OCI-LY7 (cell line): ENCODE measurements around the gene HOXC11. TPM values are rescaled to one million over a fixed set of nuclear protein-coding genes. Genes with fewer than 3 reads are reported as not detected.

Experiments
- BruUV-seq: library from RNA; stranded (reverse); fragments of 400-500 nt; replicated peaks from 2 replicates; lab custom pipeline; 2021; lab: Mats Ljungman, UMichigan
- CTCF ChIA-PET: fragments of 300-600 bp; sonication (Branson Sonifier 250); formaldehyde crosslinking; loops from one replicate; lab custom pipeline; 2022; ENCODE audit warnings: antibody characterized with exemption; ENCODE audit not compliant: unreplicated experiment; lab: Charles Lee
- POLR2A ChIA-PET: fragments of 300-600 bp; sonication (Branson Sonifier 250); formaldehyde crosslinking; loops from one replicate; lab custom pipeline; 2022; ENCODE audit warnings: antibody characterized with exemption; lab: Charles Lee
- DNase-seq: peaks from one replicate; pipeline ENCODE4 v3.0.0-alpha.2; 2015; ENCODE audit warnings: low spot score
- H2AFZ ChIP-seq: fragments of 200-600 bp; sonication (generic), shearing (Covaris generic); 2 replicates; pipeline ENCODE4 v1.6.1; 2014; ENCODE audit warnings: mild to moderate bottlenecking, antibody characterized with exemption, low read length, moderate library complexity
- H3K27ac ChIP-seq: fragments of 200-600 bp; sonication (generic); 2 replicates; pipeline ENCODE4 v1.5.1; 2014; ENCODE audit warnings: mixed run types, low read depth, mild to moderate bottlenecking, moderate library complexity, low read length, inconsistent platforms; ENCODE audit not compliant: poor library complexity, severe bottlenecking
- H3K36me3 ChIP-seq: fragments of 200-600 bp; sonication (generic); 2 replicates; pipeline ENCODE4 v1.6.1; 2014; ENCODE audit warnings: mild to moderate bottlenecking, antibody characterized with exemption, low read length, moderate library complexity, mixed read lengths; ENCODE audit not compliant: insufficient read depth
- H3K4me1 ChIP-seq: fragments of 200-600 bp; sonication (generic); 2 replicates; pipeline ENCODE4 v1.5.1; 2014; ENCODE audit warnings: mild to moderate bottlenecking, low read length; ENCODE audit not compliant: insufficient read depth, poor library complexity, severe bottlenecking
- H3K4me2 ChIP-seq: fragments of 200-600 bp; sonication (generic); 2 replicates; pipeline ENCODE4 v1.6.1; 2014; ENCODE audit warnings: mild to moderate bottlenecking, low read length
- H3K4me3 ChIP-seq: fragments of 200-600 bp; sonication (generic); 2 replicates; pipeline ENCODE4 v1.5.1; 2014; ENCODE audit warnings: mild to moderate bottlenecking, low read depth, low read length; ENCODE audit not compliant: poor library complexity, severe bottlenecking
- H3K79me2 ChIP-seq: fragments of 200-600 bp; sonication (generic); 2 replicates; pipeline ENCODE4 v1.6.1; 2016; ENCODE audit warnings: low read depth, mild to moderate bottlenecking, low read length, moderate library complexity, mixed read lengths; ENCODE audit not compliant: insufficient read depth
- H3K9me2 ChIP-seq: fragments of 200-600 bp; sonication (generic); 2 replicates; pipeline ENCODE4 v1.6.1; 2016; ENCODE audit warnings: mild to moderate bottlenecking, low read length, mixed read lengths; ENCODE audit not compliant: insufficient read depth
- H3K9me3 ChIP-seq: fragments of 200-600 bp; sonication (generic); 2 replicates; pipeline ENCODE4 v1.6.1; 2014; ENCODE audit warnings: mild to moderate bottlenecking, mixed run types, low read length, mixed read lengths
- H4K20me1 ChIP-seq: fragments of 200-600 bp; sonication (generic); 2 replicates; pipeline ENCODE4 v1.6.1; 2014; ENCODE audit warnings: mild to moderate bottlenecking, antibody characterized with exemption, low read length, moderate library complexity, mixed read lengths; ENCODE audit not compliant: insufficient read depth
- EZH2phosphoT487 ChIP-seq: fragments of 200-600 bp; sonication (generic); IDR thresholded peaks from 2 replicates; pipeline ENCODE4 v1.6.1; 2018; ENCODE audit warnings: low read depth, borderline replicate concordance, mild to moderate bottlenecking, mixed run types, antibody characterized with exemption, low read length, moderate library complexity, mixed read lengths
- intact Hi-C: fragments of 100-400 bp; cut with micrococcal nuclease; formaldehyde crosslinking; loops from one replicate; pipeline ENCODE4 v1.10.0; 2022; ENCODE audit not compliant: unreplicated experiment
- total RNA-seq, 2 experiments: library from RNA; depleted of rRNA in 1 of 2; stranded (reverse); fragments of >200 nt in 1 of 2; shearing (Covaris generic) in 1 of 2; gene quantifications; 2 replicates each; pipeline ENCODE4 v1.2.3, GENCODE V29; 2014 to 2022
- TF ChIP-seq, protein P1 (sequence below): fragments of 200-600 bp; sonication (generic); conservative IDR thresholded peaks from 2 replicates; pipeline ENCODE4 v1.5.1; 2014; ENCODE audit warnings: mild to moderate bottlenecking, antibody characterized with exemption, low read length, moderate library complexity, mixed read lengths

Gene HOXC11
- total RNA-seq, 2 experiments from 2014 or later = 1.4 to 2.7 TPM

DNA sequence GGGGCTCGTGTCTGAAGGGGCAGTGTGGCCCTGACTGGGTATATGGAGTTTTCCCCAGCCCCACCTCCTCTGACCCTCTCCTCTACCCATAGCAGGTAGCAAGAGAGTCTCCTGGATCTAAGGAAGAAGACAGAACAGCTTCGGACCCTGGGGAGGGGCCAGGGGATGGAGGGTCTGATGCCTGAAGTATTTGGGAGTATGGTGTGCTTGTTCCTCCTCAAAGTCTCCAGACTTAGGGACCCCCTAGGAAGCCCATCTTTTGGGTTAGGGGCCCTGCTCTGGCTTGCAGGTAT is 35.3 kb downstream of the HOXC11 start:
- no peak overlapping the region for H2AFZ ChIP-seq
- CTCF ChIA-PET = interaction anchor here (0.6 kb wide), 1 partner anchor 255 kb away, joined by 3 read pairs; no protein-coding TSS in a partner anchor
- no TSS peak for BruUV-seq
- DNase-seq = no peak
- TF ChIP-seq EZH2phosphoT487 = no peak
- TF ChIP-seq, protein P1, sequence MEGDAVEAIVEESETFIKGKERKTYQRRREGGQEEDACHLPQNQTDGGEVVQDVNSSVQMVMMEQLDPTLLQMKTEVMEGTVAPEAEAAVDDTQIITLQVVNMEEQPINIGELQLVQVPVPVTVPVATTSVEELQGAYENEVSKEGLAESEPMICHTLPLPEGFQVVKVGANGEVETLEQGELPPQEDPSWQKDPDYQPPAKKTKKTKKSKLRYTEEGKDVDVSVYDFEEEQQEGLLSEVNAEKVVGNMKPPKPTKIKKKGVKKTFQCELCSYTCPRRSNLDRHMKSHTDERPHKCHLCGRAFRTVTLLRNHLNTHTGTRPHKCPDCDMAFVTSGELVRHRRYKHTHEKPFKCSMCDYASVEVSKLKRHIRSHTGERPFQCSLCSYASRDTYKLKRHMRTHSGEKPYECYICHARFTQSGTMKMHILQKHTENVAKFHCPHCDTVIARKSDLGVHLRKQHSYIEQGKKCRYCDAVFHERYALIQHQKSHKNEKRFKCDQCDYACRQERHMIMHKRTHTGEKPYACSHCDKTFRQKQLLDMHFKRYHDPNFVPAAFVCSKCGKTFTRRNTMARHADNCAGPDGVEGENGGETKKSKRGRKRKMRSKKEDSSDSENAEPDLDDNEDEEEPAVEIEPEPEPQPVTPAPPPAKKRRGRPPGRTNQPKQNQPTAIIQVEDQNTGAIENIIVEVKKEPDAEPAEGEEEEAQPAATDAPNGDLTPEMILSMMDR = no peak
- no peaks in the 10 kb centered on the region for H3K79me2 ChIP-seq
- H3K36me3 ChIP-seq = no peaks in the 10 kb centered on the region
- H3K4me2 ChIP-seq = no peak overlapping the region
- no peak overlapping the region for H3K4me3 ChIP-seq
- no peaks in the 10 kb centered on the region for H3K9me3 ChIP-seq
- POLR2A ChIA-PET = interaction anchor here (1.4 to 1.6 kb wide), 2 partner anchors 9 to 45 kb away, joined by 4 read pairs; partner anchors contain the start of gene HOXC4
- H3K9me2 ChIP-seq = no peaks in the 10 kb centered on the region
- H4K20me1 ChIP-seq = no peaks in the 10 kb centered on the region
- H3K4me1 ChIP-seq = peaks cover 38% of the 10 kb centered on the region
- intact Hi-C loops = no loop called here
- H3K27ac ChIP-seq = no peak overlapping the region

DNA sequence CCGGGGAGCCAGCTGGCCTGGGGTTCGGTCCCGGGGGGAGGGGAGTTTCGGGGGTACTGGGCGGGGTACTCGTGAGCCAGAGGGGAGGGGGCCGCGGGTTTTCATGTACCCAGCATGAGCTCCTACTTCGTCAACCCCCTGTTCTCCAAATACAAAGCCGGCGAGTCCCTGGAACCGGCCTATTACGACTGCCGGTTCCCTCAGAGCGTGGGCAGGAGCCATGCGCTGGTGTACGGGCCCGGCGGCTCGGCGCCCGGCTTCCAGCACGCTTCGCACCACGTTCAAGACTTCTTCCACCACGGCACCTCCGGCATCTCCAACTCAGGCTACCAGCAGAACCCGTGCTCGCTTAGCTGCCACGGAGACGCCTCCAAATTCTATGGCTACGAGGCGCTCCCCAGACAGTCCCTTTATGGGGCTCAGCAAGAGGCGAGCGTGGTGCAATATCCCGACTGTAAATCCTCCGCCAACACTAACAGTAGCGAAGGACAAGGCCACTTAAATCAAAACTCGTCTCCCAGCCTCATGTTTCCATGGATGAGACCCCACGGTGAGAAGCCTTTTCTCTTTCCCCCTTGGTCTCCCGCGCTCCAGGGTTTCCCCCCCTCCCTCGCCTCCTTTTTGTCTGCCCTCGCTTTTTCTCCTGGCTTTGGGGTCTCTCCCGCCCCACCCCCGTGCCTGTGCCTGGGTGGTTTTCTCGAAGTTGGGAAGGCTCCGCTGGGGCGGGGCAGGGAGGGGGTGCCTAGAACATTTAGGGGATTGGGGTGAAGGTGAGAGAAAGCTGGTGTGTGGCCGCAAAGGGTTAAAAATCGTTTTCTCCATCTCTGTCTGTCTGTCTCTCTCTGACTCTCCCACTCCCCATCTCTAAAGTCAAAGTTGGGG is 36.5 kb downstream of the HOXC11 start:
- H2AFZ ChIP-seq = no peak overlapping the region
- no peak overlapping the region for H3K27ac ChIP-seq
- no TSS peak for BruUV-seq
- ChIA-PET POLR2A (interaction anchor here (0.7 kb wide), 1 partner anchor 8 kb away, joined by 3 read pairs; no protein-coding TSS in a partner anchor), CTCF (no interaction called here)
- no peak for TF ChIP-seq EZH2phosphoT487
- TF ChIP-seq, protein P1 = no peak
- no peaks in the 10 kb centered on the region for H3K9me2 ChIP-seq
- H3K79me2 ChIP-seq = no peaks in the 10 kb centered on the region
- no peaks in the 10 kb centered on the region for H3K9me3 ChIP-seq
- no peaks in the 10 kb centered on the region for H3K36me3 ChIP-seq
- no peak overlapping the region for H3K4me3 ChIP-seq
- H3K4me2 ChIP-seq = no peak overlapping the region
- DNase-seq = no peak
- intact Hi-C loops = loop anchor here (10.0 kb wide), 1 partner anchor 345 kb away; no protein-coding TSS in a partner anchor
- H3K4me1 ChIP-seq = peaks cover 34% of the 10 kb centered on the region
- no peaks in the 10 kb centered on the region for H4K20me1 ChIP-seq
